ENCODE data around the gene PCMT1.

GRCh38 chr6:149830731-149831307, 81.3 kb downstream of the PCMT1 start:
- TF ChIP-seq POLR2A (IDR thresholded peaks at IDR 0.05): no peak
- TF ChIP-seq, protein P1, sequence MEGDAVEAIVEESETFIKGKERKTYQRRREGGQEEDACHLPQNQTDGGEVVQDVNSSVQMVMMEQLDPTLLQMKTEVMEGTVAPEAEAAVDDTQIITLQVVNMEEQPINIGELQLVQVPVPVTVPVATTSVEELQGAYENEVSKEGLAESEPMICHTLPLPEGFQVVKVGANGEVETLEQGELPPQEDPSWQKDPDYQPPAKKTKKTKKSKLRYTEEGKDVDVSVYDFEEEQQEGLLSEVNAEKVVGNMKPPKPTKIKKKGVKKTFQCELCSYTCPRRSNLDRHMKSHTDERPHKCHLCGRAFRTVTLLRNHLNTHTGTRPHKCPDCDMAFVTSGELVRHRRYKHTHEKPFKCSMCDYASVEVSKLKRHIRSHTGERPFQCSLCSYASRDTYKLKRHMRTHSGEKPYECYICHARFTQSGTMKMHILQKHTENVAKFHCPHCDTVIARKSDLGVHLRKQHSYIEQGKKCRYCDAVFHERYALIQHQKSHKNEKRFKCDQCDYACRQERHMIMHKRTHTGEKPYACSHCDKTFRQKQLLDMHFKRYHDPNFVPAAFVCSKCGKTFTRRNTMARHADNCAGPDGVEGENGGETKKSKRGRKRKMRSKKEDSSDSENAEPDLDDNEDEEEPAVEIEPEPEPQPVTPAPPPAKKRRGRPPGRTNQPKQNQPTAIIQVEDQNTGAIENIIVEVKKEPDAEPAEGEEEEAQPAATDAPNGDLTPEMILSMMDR (IDR thresholded peaks at IDR 0.05): no peak

Measured in esophagus squamous epithelium (tissue), 4 donors.